ENCODE data around the gene SORCS2. TPM values are rescaled to one million over a fixed set of nuclear protein-coding genes. Genes with fewer than 3 reads are reported as not detected.

The SORCS2 gene
- total RNA-seq, 4 donors from 2014 or later, result 0.26 to 17.1 (median 2.9) TPM

GRCh38 chr4:7202411-7202810 is 10.1 kb downstream of the SORCS2 start:
- peak in 1 of 2 donors; percentile 0 for DNase-seq
- H3K36me3 ChIP-seq, result no peaks in the 10 kb centered on the region
- TF ChIP-seq CTCF (IDR thresholded peaks at IDR 0.05), result no peak
- TF ChIP-seq POLR2A (IDR thresholded peaks at IDR 0.05), result no peak
- no peaks in the 10 kb centered on the region for H3K27me3 ChIP-seq
- peaks cover 3 to 4% of the 10 kb centered on the region in 2 donors for H3K4me1 ChIP-seq
- H3K27ac ChIP-seq, result no peak overlapping the region
- H3K9me3 ChIP-seq, result no peaks in the 10 kb centered on the region
- H3K4me3 ChIP-seq, result no peak overlapping the region
- intact Hi-C loops (cut with DNase I; ENCODE audit: low total_unique reads), result no loop called here

GRCh38 chr4:7204656-7205387 is 12.5 kb downstream of the SORCS2 start:
- no peaks in the 10 kb centered on the region for H3K9me3 ChIP-seq
- intact Hi-C loops (cut with DNase I; ENCODE audit: low total_unique reads), result no loop called here
- TF ChIP-seq POLR2A (IDR thresholded peaks at IDR 0.05) (no peak), CTCF (IDR thresholded peaks at IDR 0.05) (no peak)
- peak overlapping the region in 1 of 2 donors; percentile 89 for H3K27ac ChIP-seq
- no peaks in the 10 kb centered on the region for H3K27me3 ChIP-seq
- DNase-seq, result no peak
- no peaks in the 10 kb centered on the region for H3K36me3 ChIP-seq
- peaks cover 3 to 4% of the 10 kb centered on the region in 2 donors for H3K4me1 ChIP-seq
- H3K4me3 ChIP-seq, result no peak overlapping the region

- peak overlapping the region; percentile 88 to 89 for H3K27ac ChIP-seq
- peaks cover 0 to 4% of the 10 kb centered on the region in 2 donors for H3K4me1 ChIP-seq
- intact Hi-C loops (cut with DNase I; ENCODE audit: low total_unique reads), result no loop called here
- no peaks in the 10 kb centered on the region for H3K9me3 ChIP-seq
- TF ChIP-seq POLR2A (IDR thresholded peaks at IDR 0.05), result no peak
- no peak for TF ChIP-seq CTCF (IDR thresholded peaks at IDR 0.05)
- no peak overlapping the region for H3K4me3 ChIP-seq
- no peaks in the 10 kb centered on the region for H3K36me3 ChIP-seq
- no peaks in the 10 kb centered on the region for H3K27me3 ChIP-seq
- DNase-seq, result peak; percentile 68 to 72
These were observed 14.0 kb downstream of the SORCS2 start for GRCh38 chr4:7206385-7206784.

GRCh38 chr4:7206911-7207567 is 14.7 kb downstream of the SORCS2 start:
- H3K4me3 ChIP-seq, result no peak overlapping the region
- peaks cover 0 to 4% of the 10 kb centered on the region in 2 donors for H3K4me1 ChIP-seq
- no peaks in the 10 kb centered on the region for H3K36me3 ChIP-seq
- TF ChIP-seq POLR2A (IDR thresholded peaks at IDR 0.05), result no peak
- no peak for TF ChIP-seq CTCF (IDR thresholded peaks at IDR 0.05)
- H3K9me3 ChIP-seq, result no peaks in the 10 kb centered on the region
- H3K27me3 ChIP-seq, result no peaks in the 10 kb centered on the region
- intact Hi-C loops (cut with DNase I; ENCODE audit: low total_unique reads), result no loop called here
- DNase-seq, result peak; percentile 88 to 92
- peak overlapping the region; percentile 88 to 89 for H3K27ac ChIP-seq

GRCh38 chr4:7207628-7208231 is 15.4 kb downstream of the SORCS2 start:
- H3K27me3 ChIP-seq, result no peaks in the 10 kb centered on the region
- H3K36me3 ChIP-seq, result no peaks in the 10 kb centered on the region
- H3K4me3 ChIP-seq, result no peak overlapping the region
- DNase-seq, result peak; percentile 49 to 58
- intact Hi-C loops (cut with DNase I; ENCODE audit: low total_unique reads), result no loop called here
- peaks cover 0 to 4% of the 10 kb centered on the region in 2 donors for H3K4me1 ChIP-seq
- TF ChIP-seq CTCF (IDR thresholded peaks at IDR 0.05) (no peak), POLR2A (IDR thresholded peaks at IDR 0.05) (no peak)
- no peaks in the 10 kb centered on the region for H3K9me3 ChIP-seq
- peak overlapping the region; percentile 88 to 89 for H3K27ac ChIP-seq

All from uterus (tissue), 4 donors.